HG02759 (cell line): ENCODE data around the gene POLR1C.
"Not testable (repeated sequence)": the region's sequence is repeated elsewhere in the genome, so short reads cannot be mapped to it uniquely, and the experiment has no call there.

Experiments
- ATAC-seq: cut with Tn5 transposase; IDR thresholded peaks from one replicate; pipeline ENCODE4 v1.9.1; 2021; ENCODE audit warnings: mild to moderate bottlenecking, moderate library complexity; ENCODE audit not compliant: unreplicated experiment

Gene POLR1C

GRCh38 chr6:43547222-43547621 is 30.3 kb downstream of the POLR1C start:
- no peak for ATAC-seq

- ATAC-seq: not testable (repeated sequence)
Observed at GRCh38 chr6:43557620-43558019, 40.7 kb downstream of the POLR1C start.

- no peak for ATAC-seq
Observed at GRCh38 chr6:43559328-43559727, 42.4 kb downstream of the POLR1C start.

GRCh38 chr6:43570876-43571441 is 54.1 kb downstream of the POLR1C start:
- ATAC-seq: no peak
